Stimulated activated CD8-positive, alpha-beta memory T cell treated with anti-CD3 and anti-CD28 coated beads, Interleukin-4, amount 100 ng/mL, for 4 hours (primary cell): ENCODE data around the gene IMP4.
A peak's percentile ranks its signal among the peaks of the same experiment; 100 is the strongest.

ENCODE experiments used
- DNase-seq, 2 donors: peaks; one replicate each; pipeline ENCODE4 v3.0.0-alpha.2; 2020; ENCODE audit warnings: low read depth in 2 of 2, low spot score in 1 of 2

The IMP4 gene

GRCh38 chr2:130355578-130356431 is 13.1 kb downstream of the IMP4 start, which contains the start of gene PTPN18:
PTPN18 (plus strand) TSS chr2:130356056; CDS start chr2:130356108, 52 bp downstream.
- DNase-seq = peak in 1 of 2 donors; percentile 24

- DNase-seq = no peak
Measured at GRCh38 chr2:130357864-130358263, 15.2 kb downstream of the IMP4 start.

DNA sequence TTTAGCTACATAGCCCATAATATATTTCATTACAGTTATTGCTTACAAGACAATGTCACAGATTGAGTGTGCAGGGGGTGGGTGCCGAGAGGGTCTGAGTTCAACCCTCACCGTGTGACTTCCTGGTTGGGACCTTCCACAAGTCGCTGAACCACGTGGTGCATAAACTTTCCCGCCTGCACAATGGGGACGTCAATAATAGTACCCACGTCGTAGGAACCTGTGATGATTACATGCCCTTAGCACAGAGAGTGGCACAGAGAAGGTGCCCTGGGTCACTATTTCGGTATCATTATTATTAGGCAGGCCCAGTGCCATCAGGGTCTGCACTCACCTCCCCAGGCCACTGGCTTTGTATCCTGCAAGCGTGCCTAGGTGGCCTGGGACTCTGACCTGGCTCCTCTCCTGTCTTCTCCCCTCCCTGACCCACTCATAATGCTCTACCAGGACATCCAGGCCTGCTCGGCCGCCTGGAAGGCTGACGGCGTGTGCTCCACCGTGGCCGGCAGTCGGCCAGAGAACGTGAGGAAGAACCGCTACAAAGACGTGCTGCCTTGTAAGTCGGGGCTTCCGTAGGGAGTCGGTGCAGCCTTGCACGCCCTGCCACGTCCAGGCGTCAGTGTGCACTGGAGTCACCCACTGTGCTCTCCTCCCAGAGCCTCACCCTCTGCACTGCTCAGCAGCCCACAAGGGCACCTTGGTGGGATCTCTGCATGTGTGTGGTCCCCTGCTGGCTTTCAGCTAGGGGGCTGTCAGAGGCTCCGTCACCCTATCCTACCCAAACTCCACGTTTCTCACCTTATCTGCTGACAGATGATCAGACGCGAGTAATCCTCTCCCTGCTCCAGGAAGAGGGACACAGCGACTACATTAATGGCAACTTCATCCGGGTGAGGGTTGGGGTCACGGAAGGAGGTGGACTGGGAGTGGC is 16.0 kb downstream of the IMP4 start:
- no peak for DNase-seq

DNA sequence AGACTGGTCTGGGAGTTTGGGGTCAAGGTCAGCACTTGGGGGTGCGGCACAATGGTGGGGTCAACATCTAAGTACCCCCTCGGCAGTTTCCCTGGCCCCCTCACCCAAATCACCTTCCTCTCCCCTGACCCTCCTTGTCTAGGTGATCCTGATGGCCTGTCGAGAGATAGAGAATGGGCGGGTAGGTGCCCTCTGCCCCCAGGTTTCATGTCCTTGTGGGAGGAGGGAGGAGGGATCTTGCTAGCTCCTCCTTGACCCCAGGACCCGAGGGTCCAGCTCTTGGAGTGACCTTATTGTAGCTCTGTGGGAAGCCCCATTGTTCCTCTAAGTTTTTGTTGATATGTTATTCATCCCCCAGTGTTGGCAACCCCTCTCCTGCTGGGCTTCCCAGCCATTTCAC is 16.8 kb downstream of the IMP4 start:
- DNase-seq = no peak

DNA sequence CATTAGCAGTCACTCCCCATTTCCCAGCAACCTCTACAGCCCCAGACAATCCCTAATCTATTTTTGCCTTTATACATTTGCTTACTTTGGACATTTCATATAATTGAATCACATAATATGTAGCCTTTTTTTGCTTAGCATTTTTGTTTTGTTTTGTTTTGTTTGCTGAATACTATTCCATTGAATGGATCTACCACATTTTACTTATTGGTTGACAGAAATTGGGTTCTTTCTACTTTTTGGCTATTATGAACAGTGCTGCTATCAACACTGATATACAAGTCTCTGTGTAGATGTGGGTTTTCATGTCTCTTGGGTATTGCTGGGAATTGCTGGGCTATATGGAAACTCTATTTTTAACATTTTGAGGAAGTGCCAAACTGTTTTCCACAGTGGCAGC is 20.8 kb downstream of the IMP4 start:
- DNase-seq = no peak

GRCh38 chr2:130365075-130365474 is 22.4 kb downstream of the IMP4 start:
- DNase-seq = no peak

DNA sequence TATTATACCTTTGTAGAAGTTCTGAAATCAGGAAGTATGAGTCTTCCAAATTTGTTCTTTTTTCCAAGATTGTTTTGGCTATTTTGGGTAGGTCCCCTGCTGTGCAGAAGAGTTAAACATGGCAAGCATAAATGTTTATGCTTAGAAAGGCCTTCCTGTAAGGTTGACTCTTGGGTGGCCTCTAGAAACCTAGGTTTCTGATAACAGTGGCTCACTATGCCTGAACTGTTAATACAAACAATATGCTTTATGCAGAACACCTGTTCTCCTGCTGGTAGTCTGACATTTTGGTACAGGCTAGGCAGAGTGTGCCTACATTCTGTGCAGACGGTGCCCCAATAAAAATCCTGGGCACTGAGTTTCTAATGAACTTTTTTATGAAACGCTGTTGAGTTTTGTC is 23.3 kb downstream of the IMP4 start:
- DNase-seq = no peak

GRCh38 chr2:130366720-130367119 is 24.0 kb downstream of the IMP4 start:
- no peak for DNase-seq

DNA sequence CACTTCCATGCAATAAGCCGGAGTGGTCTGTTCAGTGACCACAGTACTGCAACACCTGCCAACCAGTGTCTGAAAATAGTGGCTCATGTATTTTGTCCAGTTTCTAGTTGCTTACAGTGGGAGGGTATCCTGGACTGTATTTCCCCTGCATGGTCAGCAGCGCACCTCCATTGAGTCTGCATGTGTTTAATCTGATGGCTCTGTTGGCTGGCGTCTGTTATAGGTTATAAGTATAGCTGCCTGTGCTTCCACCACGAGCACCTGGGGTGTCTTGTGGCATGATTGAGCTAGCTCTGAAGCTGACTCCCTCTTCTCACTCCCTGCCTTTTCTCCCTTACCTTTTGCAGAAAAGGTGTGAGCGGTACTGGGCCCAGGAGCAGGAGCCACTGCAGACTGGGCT is 26.1 kb downstream of the IMP4 start:
- DNase-seq = no peak

DNA sequence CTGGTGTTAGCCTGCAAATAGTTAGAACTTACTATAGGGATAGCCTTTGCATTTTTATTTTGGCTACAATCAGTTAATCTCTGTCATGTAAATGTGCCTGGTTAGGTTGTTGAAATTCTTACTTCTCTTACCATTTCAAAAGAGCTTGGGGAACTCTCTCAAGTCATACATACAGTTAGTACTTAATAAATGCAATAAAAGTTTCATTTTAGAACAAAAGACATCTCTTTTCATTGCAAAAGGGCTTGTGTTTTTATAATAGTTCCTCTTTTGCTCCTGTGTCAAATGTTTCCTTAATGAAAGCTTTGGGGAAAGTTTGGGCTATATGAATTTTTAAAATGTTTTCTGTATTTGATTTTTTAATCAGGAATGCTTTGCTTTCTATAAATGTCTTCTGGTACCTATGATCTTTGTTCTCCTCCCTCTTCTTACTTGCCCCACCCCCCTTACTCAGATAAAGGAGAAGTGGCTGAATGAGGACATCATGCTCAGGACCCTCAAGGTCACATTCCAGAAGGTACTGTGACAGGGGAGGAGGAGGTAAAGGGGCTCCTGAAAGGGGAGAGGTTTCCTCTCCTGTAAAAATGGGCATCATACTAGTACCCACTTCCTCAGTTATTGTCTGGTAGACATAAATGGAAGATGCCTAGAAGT is 26.7 kb downstream of the IMP4 start:
- no peak for DNase-seq

DNA sequence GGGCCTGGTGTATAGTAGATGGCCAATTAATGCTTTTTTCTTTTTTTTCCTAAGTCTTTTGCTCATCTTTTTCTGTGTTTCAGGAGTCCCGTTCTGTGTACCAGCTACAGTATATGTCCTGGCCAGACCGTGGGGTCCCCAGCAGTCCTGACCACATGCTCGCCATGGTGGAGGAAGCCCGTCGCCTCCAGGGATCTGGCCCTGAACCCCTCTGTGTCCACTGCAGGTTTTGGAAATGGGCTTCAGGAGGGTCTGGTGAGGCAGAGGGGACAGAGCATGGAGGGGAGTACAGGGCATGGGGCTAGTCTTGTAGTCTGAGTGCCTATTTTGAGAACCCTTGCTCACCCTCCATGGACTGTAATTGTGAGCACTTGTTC is 27.3 kb downstream of the IMP4 start:
- DNase-seq = no peak

DNA sequence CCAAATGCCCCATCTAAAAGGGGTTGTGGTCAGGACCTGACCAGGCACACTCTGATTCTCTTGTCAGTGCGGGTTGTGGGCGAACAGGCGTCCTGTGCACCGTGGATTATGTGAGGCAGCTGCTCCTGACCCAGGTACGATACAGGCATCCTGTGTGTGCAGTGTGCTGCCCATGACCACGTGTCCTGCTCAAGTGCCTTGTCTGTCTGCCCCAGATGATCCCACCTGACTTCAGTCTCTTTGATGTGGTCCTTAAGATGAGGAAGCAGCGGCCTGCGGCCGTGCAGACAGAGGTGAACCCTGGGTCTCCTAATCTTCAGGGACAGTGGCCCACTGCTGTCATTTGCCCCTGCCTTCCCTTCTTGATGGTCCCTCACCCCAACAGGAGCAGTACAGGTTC is 27.8 kb downstream of the IMP4 start:
- DNase-seq = no peak

DNA sequence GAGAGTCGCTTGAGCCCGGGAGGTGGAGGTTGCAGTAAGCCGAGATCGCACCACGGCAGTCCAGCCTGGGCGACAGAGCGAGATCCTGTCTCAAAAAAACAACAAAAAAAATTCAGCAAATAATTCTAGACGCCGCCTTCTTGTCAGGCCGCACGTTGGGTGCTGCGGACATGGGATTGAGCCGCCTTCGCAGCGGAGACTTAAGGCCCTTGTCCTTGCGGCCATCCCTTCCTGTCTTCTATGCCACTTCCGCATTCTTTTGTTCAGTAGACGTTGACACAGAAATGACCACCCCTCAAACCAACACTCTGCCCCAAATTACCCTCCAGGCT is 29.0 kb downstream of the IMP4 start:
- DNase-seq = no peak

DNA sequence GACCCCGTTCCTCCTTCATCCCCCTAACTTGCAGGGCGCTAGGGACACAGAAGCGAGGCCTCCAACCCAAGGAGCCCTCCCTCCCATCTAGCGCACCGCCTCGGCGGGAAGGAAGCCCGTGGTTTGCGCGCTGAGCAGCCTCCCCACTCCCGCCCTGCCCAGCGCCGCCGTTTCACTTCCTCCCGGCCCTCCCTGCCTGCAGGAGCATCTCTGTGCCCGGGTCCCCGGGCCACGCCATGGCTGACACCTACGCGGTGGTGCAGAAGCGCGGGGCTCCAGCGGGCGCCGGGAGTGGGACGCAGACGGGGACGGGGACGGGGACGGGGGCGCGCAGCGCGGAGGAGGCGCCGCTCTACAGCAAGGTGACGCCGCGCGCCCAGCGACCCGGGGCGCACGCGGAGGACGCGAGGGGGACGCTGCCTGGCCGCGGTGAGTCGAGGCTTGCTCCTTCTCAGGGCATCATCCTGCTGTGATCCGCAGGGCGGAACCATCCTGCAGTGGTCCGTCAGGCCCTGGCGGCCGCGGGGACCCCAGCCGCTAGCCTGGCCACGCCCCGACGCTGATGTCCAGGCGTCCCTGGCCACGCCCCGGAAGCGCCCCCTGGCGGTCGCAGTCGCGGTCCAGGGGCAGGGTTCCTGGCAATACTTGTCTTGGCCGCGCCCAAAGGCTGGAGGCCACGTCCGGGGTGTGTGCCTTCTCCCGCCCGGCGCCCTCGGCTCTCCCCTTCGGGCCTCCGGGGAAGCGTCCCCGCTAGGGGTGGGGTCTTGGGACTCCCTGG is 29.5 kb downstream of the IMP4 start:
- DNase-seq = peak; percentile 22 to 38

DNA sequence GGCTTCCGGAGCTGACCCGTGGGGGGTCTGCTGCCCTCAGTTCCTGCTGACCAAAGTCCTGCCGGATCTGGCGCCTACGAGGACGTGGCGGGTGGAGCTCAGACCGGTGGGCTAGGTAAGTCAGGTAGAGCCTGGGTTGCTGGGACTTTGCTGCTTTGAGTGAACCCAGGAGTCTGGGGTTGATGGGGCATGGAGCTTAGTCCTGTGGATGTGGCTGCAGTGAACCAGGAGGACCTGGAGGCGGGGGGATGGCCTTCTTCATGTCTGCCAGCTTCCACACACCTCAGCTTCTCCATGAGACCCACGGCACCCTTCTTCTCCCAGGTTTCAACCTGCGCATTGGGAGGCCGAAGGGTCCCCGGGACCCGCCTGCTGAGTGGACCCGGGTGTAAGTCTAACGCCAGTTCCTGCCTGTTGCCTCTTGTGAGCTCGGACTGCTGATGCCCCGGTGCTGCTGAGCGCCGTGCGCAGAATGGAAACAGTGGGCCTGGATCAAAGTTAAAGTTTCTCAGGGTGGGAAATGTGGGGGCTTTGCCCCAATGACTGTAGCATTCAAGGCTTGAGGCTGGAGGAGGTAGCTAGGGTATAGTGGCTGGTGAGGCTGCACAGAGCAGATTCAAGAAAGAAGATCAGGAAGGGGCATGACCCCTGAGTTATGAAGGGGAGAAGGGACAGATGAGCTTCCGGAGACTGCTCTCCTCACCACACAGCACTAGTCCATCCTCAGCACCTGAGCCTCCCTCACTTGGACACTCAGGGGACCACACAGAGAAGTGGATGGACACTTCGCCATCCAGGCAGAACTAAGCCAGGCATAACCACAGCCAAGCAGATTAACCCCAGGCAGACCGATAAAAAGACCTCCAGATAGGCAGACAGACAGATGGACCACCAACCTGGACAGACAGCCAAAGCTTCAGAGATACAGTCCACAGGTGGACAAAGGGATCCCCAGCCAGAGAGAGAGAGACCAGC is 30.4 kb downstream of the IMP4 start:
- DNase-seq = no peak

GRCh38 chr2:130373808-130374365 is 31.2 kb downstream of the IMP4 start:
- no peak for DNase-seq

DNA sequence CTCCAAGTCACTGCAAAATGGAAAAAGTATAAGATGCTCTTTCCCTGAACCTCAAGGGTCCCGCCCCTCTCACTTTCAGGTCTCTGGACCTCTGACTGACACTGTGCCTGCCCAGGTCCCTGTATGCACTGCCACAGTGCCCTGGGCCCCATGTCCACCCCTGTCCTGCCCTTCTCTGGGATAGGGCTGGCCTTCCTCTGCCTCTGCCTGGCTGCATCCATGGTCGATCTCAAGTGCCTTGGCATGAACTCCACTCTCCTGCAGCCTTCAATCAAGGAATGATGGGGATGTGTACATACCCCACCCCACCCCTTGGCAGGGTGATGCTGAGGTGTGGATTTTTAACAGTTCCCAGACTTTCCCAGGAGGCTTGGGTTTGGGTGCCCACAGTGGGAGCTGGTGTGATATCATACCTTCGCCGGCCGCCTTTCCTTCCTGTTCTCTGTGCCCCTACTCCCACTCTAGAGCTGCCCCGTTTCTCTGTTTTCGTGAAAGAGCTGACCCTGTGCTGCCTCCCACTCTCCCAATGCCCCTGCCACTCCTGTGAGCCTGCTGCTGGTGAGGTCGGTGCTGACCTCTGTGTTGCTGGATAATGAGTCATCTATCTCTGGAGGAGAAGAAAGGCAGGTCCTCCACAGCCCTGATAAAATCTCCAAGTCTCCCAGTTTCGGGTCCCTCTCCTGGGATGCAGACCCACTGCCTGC is 32.0 kb downstream of the IMP4 start:
- no peak for DNase-seq

DNA sequence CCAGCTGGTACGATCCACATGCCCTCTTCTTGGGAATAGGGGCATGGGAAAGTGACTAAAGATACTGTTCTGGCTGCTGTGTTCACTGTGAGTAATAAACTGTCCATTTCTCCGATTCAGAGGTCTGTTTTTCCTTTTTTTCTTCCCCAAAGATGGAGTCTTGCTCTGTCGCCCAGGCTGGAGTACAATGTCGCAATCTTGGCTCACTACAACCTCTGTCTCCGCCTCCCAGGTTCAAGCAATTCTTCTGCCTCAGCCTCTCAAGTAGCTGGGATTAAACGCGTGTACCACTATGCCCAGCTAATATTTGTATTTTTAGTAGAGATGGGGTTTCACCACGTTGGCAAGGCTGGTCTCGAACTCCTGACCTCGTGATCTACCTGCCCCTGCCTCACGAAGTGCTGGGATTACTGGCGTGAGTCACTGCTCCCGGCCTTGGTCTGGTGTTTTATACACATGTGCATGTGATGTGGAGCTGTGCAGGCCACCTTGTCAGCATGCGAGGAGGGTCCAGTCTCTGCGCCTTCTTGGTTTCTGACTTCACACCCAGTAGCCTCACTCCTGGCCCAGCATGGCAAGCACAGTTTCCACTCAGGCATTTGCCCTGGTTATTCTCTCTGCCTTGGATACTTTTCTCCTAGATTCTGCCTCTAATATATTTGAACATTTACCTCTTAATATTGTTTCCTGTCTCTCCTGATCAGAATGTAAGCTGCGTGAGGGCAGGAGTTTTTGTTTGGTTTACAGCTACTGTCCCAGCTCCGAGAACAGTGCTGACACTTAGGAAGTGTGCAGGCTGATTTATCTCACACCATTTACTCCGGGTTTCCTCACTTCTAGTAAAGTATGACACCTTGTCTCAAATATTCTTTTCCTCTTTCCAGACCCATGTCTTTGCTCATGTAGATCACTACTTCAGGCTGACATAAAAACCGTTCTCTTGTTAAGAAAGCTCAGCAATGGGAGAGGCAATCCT is 32.9 kb downstream of the IMP4 start:
- DNase-seq = no peak
